HS-5 (cell line): ENCODE data around the gene CCIN.
"Not testable (repeated sequence)": the region's sequence is repeated elsewhere in the genome, so short reads cannot be mapped to it uniquely, and the experiment has no call there.

Experiments
- DNase-seq: peaks from one replicate; pipeline ENCODE4 v3.0.0-alpha.2; 2012; ENCODE audit warnings: low read depth

Gene CCIN

DNA sequence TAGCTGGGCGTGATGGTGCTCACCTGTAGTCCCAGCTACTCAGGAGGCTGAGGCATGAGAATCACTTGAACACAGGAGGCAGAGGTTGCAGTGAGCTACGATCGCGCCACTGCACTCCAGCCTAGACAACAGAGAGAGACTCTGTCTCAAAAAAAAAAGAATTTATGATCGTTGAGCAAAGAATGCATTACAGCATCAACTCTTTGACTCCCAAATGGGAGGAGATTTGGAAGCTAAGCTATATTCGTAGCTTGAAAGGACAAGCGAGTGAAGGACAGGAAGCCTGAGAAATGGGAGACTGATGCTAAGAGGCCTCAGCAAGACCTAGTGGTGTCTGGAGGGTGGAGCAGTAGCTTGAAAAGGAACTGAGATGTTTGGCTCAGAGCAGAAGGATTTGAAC is 10.3 kb upstream of the CCIN start:
- DNase-seq: no peak

GRCh38 chr9:36159509-36159908 is 9.7 kb upstream of the CCIN start:
- not testable (repeated sequence) for DNase-seq

DNA sequence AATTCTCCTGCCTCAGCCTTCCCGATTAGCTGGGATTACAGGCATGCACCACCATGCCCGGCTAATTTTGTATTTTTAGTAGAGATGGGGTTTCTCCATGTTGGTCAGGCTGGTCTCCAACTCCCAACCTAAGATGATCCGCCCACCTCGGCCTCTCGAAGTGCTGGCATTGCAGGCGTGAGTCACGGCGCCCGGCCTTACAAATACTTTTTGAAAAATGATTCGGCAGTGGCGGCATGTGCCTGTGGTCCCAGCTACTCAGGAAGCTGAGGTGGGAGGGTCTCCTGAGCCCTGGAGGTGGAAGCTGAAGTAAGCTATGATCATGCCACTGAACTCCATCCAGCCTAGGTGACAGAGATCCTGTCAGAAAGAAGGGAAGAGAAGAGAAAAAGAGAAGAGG is 9.1 kb upstream of the CCIN start:
- not testable (repeated sequence) for DNase-seq

DNA sequence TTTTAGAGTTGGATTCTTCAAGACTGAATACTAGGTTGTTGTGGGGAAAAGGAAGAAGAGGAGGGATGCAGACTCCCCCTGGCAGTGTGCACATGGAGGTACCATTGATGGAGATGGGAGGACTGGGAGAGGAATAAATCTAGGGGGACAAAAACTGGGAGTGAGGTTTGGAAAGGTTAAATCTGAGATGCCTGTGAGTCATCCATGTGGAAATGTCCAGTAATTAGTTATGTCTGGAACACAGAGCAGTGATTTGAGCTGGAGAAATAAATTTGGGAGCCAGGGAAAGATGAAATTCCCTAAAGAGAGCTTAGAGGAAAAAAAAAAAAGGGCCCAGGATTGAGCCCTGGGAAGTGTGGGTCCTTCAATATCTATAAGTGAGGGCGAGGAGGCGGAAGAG is 8.0 kb upstream of the CCIN start:
- DNase-seq: no peak

- DNase-seq: no peak
Measured at GRCh38 chr9:36162211-36162738, 6.9 kb upstream of the CCIN start.

GRCh38 chr9:36163049-36163785 is 6.0 kb upstream of the CCIN start:
- DNase-seq: no peak

DNA sequence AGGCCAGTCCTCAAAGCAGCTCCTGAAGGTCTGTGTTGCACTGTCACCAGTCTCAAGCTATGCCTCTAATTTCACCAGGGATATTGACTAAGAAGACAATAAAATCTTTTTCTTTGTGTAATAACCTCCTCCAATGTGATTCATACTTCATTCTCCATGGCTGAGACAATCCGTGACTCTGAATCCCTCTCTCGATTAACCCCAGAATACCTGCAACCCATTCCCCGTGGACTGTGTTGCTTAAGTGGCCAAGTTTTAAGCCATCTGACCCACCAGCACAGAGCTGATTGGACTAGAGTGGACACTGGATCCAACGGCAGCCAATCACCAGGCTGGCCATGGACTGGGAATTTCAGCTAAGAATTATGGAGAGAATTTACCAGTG is 5.4 kb upstream of the CCIN start:
- DNase-seq: no peak

GRCh38 chr9:36164372-36164771 is 4.8 kb upstream of the CCIN start:
- DNase-seq: no peak

- no peak for DNase-seq
Measured at GRCh38 chr9:36164989-36165388, 4.2 kb upstream of the CCIN start.

- DNase-seq: no peak
Measured at GRCh38 chr9:36165826-36166167, 3.4 kb upstream of the CCIN start.

DNA sequence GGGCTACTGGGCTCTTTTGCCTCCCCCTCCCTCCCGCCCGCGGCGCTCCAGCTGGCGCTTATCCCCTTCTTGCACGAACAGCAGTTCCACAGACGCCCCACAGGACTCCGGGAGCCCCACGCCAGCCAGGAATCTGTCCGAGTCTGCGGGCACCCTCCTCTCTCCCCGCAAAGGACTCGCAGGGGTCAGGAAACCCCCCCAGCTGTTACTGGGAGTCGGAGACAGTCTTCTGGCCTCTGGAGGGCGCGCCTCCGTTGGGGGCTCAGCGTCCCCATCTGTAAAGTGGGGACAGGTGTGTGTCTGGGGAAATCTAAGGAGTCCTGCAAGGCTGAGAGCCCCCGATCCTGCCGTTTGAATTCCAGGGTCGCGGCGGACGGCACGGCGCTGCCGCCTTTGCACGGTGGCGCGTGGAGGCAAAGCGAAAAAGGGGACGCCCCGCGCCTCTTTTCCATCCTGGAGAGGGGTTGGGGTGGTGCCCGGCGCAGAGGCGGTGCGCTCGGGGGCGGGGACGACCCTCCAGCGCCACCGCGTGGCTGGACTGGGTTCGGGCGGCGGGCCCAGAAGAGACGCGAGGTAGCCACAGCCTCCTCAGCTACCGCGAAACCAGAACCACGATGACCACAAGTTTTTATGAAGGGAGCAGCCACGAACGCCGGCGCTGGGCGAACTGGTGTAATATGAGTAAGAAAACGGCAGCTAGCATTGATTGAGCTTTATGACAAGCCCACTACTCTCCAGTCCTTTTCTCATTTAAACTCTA is 2.8 kb upstream of the CCIN start:
- DNase-seq: no peak

GRCh38 chr9:36169708-36170107 is 520 bp downstream of the CCIN start:
- DNase-seq: no peak

- DNase-seq: no peak
Measured at GRCh38 chr9:36170531-36170930, 1.3 kb downstream of the CCIN start.

DNA sequence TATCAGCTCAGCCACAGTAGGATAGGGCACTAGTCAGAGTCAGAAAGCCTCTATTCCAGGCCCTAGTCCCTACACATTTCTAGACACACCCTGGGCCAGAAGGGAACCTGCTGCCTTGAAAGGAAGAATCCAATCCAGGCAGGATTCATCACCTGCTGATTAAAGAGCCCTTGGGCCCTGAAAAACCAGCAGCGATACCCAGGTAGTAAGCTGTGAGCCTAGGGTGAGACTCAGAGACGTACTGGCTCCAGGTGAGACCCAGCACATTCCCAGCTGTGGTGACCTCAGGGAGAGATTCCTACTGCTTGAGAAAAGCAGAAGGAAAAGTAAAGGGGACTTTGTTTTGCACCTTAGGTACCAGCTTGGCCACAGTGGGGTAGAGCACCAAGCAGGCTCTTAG is 4.7 kb downstream of the CCIN start:
- DNase-seq: no peak

- no peak for DNase-seq
Measured at GRCh38 chr9:36174271-36174670, 5.1 kb downstream of the CCIN start.

DNA sequence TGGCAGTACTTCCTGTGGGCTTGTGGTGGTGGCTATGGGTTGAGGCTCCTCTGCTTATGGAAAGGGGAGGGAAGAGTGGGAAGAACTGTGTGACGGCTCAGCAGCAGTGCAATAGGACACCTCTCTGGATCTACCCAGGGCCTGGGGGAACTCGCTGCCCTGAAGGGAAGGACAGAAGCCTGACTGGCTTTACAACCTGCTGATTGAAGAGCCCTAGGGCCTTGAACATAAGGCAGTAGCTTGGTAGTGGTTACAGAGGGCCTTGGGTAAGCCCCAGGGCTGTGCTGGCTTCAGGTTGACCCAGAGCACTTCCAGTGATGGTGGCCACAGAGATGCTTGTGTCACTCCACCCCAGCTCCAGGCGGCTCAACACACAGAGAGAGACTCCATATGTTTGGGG is 5.5 kb downstream of the CCIN start:
- no peak for DNase-seq

GRCh38 chr9:36175209-36175608 is 6.0 kb downstream of the CCIN start:
- DNase-seq: not testable (repeated sequence)

- not testable (repeated sequence) for DNase-seq
Measured at GRCh38 chr9:36176496-36176895, 7.3 kb downstream of the CCIN start.

GRCh38 chr9:36177571-36177970 is 8.4 kb downstream of the CCIN start:
- DNase-seq: no peak

GRCh38 chr9:36180243-36180642 is 11.1 kb downstream of the CCIN start:
- DNase-seq: not testable (repeated sequence)

GRCh38 chr9:36187414-36187813 is 18.2 kb downstream of the CCIN start:
- DNase-seq: peak; percentile 66

GRCh38 chr9:36188212-36188611 is 19.0 kb downstream of the CCIN start:
- DNase-seq: no peak

DNA sequence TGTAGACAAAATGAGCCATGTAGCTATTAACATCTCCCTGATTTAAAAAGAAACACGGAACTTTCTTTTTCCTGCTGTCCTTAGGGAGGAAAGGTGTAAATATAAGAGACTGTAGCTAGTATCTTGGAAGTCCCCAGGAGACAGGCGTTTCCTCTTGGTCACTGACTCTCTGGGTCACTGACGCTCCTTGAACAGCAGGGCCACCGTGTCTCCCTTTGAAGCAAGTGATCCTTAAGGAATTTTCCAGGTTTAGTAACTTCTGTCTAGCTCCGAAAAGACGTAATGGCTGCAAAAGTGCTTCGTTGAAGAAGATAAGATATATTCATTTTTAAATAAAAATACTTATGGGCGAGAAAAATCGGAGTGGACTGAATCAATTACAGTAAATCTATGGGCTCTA is 20.8 kb downstream of the CCIN start:
- no peak for DNase-seq
